Stomach (tissue), 9 donors: ENCODE results near the gene ARID1B. TPM values are rescaled to one million over a fixed set of nuclear protein-coding genes. Genes with fewer than 3 reads are reported as not detected.

ENCODE experiments used
- DNase-seq, 2 donors: peaks; one replicate each; pipeline versions ENCODE4 v3.0.0 to v3.0.0-alpha.2; 2013 to 2019
- H3K27ac ChIP-seq, 5 donors: fragments of 200-600 bp in 4 of 5; sonication (generic) in 4 of 5; one replicate each; pipeline ENCODE4 v1.5.1; 2013 to 2019; ENCODE audit warnings: mild to moderate bottlenecking in 1 of 5, moderate library complexity in 1 of 5
- H3K27me3 ChIP-seq, 3 donors: fragments of 200-600 bp; sonication (generic); one replicate each; pipeline ENCODE4 v1.5.1; 2017 to 2019; ENCODE audit warnings: mixed run types in 1 of 3
- H3K36me3 ChIP-seq, 4 donors: fragments of 200-600 bp; sonication (generic); 1 replicate in 3 of 4; 2 replicates in 1 of 4; pipeline ENCODE4 v1.5.1; 2016 to 2019
- H3K4me1 ChIP-seq, 4 donors: fragments of 200-600 bp; sonication (generic); one replicate each; pipeline ENCODE4 v1.5.1; 2016 to 2019
- H3K4me3 ChIP-seq, 4 donors: fragments of 200-600 bp; sonication (generic) in 3 of 4; one replicate each; pipeline ENCODE4 v1.5.1; 2016 to 2019; ENCODE audit warnings: mild to moderate bottlenecking in 1 of 4
- H3K9me3 ChIP-seq, 4 donors: fragments of 200-600 bp; sonication (generic); one replicate each; pipeline ENCODE4 v1.5.1; 2016 to 2019
- CTCF ChIP-seq, 7 experiments: fragments of 450-650 bp in 4 of 7; fragments of 200-600 bp in 3 of 7; sonication (generic) in 3 of 7; IDR thresholded peaks; one replicate each; pipeline ENCODE4 v1.5.1; 2016 to 2019; ENCODE audit warnings: antibody characterized with exemption in 7 of 7, control low read depth in 2 of 7, mild to moderate bottlenecking in 1 of 7
- EP300 ChIP-seq: sonication (generic); formaldehyde crosslinking; IDR thresholded peaks from one replicate; pipeline ENCODE4 v1.6.1; 2017; ENCODE audit warnings: antibody characterized with exemption
- POLR2A ChIP-seq, 4 donors: fragments of 450-650 bp; IDR thresholded peaks; one replicate each; pipeline ENCODE4 v1.6.1; 2016; ENCODE audit warnings: antibody characterized with exemption in 4 of 4, control low read depth in 2 of 4, mild to moderate bottlenecking in 1 of 4, moderate library complexity in 1 of 4
- POLR2AphosphoS5 ChIP-seq, 3 donors: sonication (generic); formaldehyde crosslinking; IDR thresholded peaks; one replicate each; pipeline ENCODE4 v1.6.1; 2016; ENCODE audit warnings: antibody characterized with exemption in 3 of 3
- WGBS, 5 donors: extraction: QIAGEN DNeasy Blood & Tissue Kit in 3 of 5; methylation state at CpG; one replicate each; pipeline versions ENCODE4 v1.1.5 to v1.1.7; 2013 to 2018; 5-methylcytosine and 5-hydroxymethylcytosine counted together
- intact Hi-C: fragments of 100-400 bp; cut with DNase I; formaldehyde crosslinking; loops from one replicate; pipeline ENCODE4 v1.15.1; 2023; ENCODE audit warnings: low total_unique reads
- polyA plus RNA-seq, 3 donors: library from polyadenylated mRNA; stranded (reverse); fragments of 200-250 nt; gene quantifications; one replicate each; pipeline ENCODE4 v1.2.3, GENCODE V29; 2013
- total RNA-seq, 5 donors: library from RNA; depleted of rRNA; stranded (reverse); fragments of >200 nt; gene quantifications; one replicate each; pipeline versions ENCODE4 v1.1.0 to v1.2.3, GENCODE V29; 2014 to 2016
- donor health status: healthy with polysubstance abuse.
- donor health status: Bipolar disorder and iron deficiency.
- donor health status: healthy.

Gene ARID1B
- total and polyA plus RNA-seq, 8 donors, result 8.8 to 183 (median 48.3) TPM

DNA sequence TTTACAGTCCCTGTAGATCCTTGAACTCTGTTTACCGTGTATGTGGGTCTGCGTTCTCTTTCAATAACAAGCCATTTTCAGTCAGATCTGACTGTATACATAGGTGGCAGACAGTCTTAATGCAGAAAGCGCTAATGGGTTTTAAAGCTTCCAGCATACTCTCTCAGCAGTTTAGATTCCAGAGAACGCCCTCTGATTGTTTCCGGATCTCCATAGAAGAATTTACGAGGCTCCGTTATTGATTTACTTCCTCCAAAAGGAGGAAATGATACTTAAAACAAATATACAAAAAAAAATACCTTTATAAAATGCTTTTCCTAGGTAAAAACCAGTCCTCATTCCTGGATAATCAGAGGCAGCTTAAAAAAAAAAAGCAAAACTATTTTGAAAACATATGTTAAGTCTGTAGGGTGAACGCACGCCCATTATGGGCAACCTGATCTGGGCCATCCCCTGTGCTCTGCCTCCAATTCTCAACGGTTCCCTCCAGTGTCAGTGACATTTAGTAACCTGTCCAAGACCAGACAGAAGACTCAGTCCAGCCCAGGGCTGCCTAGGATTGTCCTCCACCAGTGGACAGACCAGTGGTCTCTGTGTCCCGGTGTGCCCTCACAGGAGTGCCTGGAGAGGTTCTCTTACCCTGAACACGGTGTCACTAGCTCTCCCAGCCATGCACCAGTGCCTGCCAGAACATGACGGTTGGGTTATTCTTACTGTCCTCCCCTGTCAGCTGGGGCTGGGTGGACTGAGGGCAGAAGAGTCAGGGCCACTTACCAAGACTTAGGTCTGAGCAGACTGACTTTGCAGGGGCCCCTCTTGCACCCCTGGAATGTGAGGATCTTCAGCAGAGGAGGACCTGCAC lies 217.3 kb downstream of the ARID1B start:
- intact Hi-C loops, result no loop called here
- TF ChIP-seq CTCF (IDR thresholded peaks at IDR 0.05) (no peak), EP300 (no peak), POLR2AphosphoS5 (IDR thresholded peaks at IDR 0.05) (no peak), POLR2A (IDR thresholded peaks at IDR 0.05) (no peak)

GRCh38 chr6:156995502-156995901 lies 218.3 kb downstream of the ARID1B start:
- no peaks in the 10 kb centered on the region for H3K27me3 ChIP-seq
- 91 to 94% (median 92%) methylated on average over 5 of the region's 5 CpGs for WGBS, 5 donors
- no peaks in the 10 kb centered on the region for H3K9me3 ChIP-seq
- H3K36me3 ChIP-seq, result no peaks in the 10 kb centered on the region
- H3K27ac ChIP-seq, result no peak overlapping the region
- no peak for TF ChIP-seq EP300
- peaks cover 21 to 56% (median 34%) of the 10 kb centered on the region in 4 donors for H3K4me1 ChIP-seq
- intact Hi-C loops, result no loop called here
- no peak for DNase-seq
- H3K4me3 ChIP-seq, result no peak overlapping the region

More for the DNA sequence above, 217.3 kb downstream of the ARID1B start:
- Histone ChIP-seq H3K27me3 (no peaks in the 10 kb centered on the region), H3K9me3 (no peaks in the 10 kb centered on the region), H3K4me1 (peaks cover 21 to 58% (median 34%) of the 10 kb centered on the region in 4 donors), H3K27ac (peak overlapping the region in 1 of 5 donors; percentile 25), H3K36me3 (no peaks in the 10 kb centered on the region), H3K4me3 (no peak overlapping the region)
- DNase-seq, result peak in 1 of 2 donors; percentile 62
- 44 to 58% (median 53%) methylated on average over 13 of the region's 13 CpGs for WGBS, 5 donors

DNA sequence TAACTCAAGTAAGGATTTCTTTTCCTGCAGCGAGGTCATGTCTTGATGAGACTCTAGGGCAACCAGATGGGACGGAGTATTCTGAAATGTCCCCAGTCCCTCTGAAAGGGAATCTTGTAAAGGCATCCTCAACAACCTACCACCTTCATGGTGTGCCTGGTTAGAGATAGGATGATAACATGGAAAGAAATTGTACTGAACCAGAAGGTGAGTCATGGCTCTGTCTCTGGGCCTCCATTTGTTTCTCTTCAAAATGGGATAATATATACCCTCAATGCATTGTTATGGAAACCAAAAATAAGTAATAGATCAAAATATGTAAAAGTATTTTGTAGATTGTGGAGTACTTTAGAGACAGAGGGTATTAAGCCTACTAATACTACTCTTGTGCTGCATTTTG lies 219.1 kb downstream of the ARID1B start:
- TF ChIP-seq POLR2A (IDR thresholded peaks at IDR 0.05), result no peak
- TF ChIP-seq POLR2AphosphoS5 (IDR thresholded peaks at IDR 0.05), result no peak
- TF ChIP-seq CTCF (IDR thresholded peaks at IDR 0.05), result no peak
- no peak for TF ChIP-seq EP300
- intact Hi-C loops, result no loop called here
- WGBS, 5 donors, result 97 to 100% (median 100%) methylated on average over 2 of the region's 2 CpGs
- Histone ChIP-seq H3K4me1 (peaks cover 21 to 52% (median 32%) of the 10 kb centered on the region in 4 donors), H3K9me3 (no peaks in the 10 kb centered on the region), H3K27ac (no peak overlapping the region), H3K27me3 (no peaks in the 10 kb centered on the region), H3K36me3 (no peaks in the 10 kb centered on the region), H3K4me3 (no peak overlapping the region)
- DNase-seq, result no peak

DNA sequence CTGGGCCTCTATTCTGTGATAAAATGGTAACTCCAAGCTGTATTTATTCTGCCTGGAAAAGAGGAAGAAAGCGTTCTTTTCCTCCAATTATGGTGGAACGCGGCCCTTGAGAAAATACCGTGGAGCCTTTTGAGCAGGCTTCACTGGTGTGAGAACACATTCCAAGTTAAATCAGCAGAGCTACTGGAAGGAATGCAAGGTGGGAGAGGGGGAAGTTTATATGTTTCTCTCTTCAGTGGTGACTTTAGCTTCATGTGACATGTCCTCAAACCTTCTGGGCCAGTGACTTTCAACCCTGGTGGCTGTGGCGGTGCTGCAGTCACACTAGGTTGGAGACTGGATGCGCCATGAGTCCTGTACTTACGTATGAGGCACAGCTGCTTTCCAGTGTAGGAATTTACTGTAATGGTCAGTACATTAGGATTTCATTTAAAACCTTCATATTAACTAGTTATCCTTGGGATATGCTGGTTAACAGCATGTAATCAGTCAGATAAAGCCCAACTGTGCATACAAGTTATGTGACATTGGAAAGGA lies 221.7 kb downstream of the ARID1B start:
- no peak for DNase-seq
- no peak overlapping the region for H3K4me3 ChIP-seq
- H3K36me3 ChIP-seq, result no peaks in the 10 kb centered on the region
- no peaks in the 10 kb centered on the region for H3K9me3 ChIP-seq
- TF ChIP-seq EP300, result no peak
- no peak for TF ChIP-seq POLR2AphosphoS5 (IDR thresholded peaks at IDR 0.05)
- TF ChIP-seq CTCF (IDR thresholded peaks at IDR 0.05), result no peak
- no peak for TF ChIP-seq POLR2A (IDR thresholded peaks at IDR 0.05)
- H3K4me1 ChIP-seq, result peaks cover 10 to 43% (median 12%) of the 10 kb centered on the region in 4 donors
- WGBS, 5 donors, result 91 to 97% (median 96%) methylated on average over 7 of the region's 7 CpGs
- H3K27ac ChIP-seq, result no peak overlapping the region
- intact Hi-C loops, result no loop called here
- H3K27me3 ChIP-seq, result no peaks in the 10 kb centered on the region
